ENCODE results near the gene MLF2. TPM values are rescaled to one million over a fixed set of nuclear protein-coding genes. Genes with fewer than 3 reads are reported as not detected.
A peak's percentile ranks its signal among the peaks of the same experiment; 100 is the strongest.

Gene MLF2
- total and polyA plus RNA-seq, 2 experiments from 2014 or later, result 210 to 508 TPM

- Histone ChIP-seq H4K20me1 (ENCODE audit: insufficient read depth, poor library complexity, severe bottlenecking) (peaks cover 26% of the 10 kb centered on the region), H3K4me3 (peak overlapping the region; percentile 63), H3K9me2 (replicated peaks; ENCODE audit: insufficient read depth) (no peaks in the 10 kb centered on the region), H3K36me3 (replicated peaks; ENCODE audit: insufficient read depth, low read depth) (no peaks in the 10 kb centered on the region), H3K9me3 (ENCODE audit: low read depth) (no peaks in the 10 kb centered on the region), H3K79me2 (peaks cover 32% of the 10 kb centered on the region), H3K27ac (peak overlapping the region; percentile 86), H3K4me1 (ENCODE audit: insufficient read depth) (peaks cover 34% of the 10 kb centered on the region), H2AFZ (no peak overlapping the region), H3K4me2 (peak overlapping the region; percentile 95), H3K27me3 (no peaks in the 10 kb centered on the region)
- TF ChIP-seq EZH2phosphoT487 (IDR thresholded peaks at IDR 0.05; ENCODE audit: low read depth, severe bottlenecking, unreplicated experiment) (no peak), EZH2 (IDR thresholded peaks at IDR 0.05; ENCODE audit: borderline replicate concordance) (no peak), CTCF (IDR thresholded peaks at IDR 0.05; ENCODE audit: poor library complexity) (no peak)
- DNase-seq (ENCODE audit: low spot score), result peak; percentile 72
- WGBS (ENCODE audit: low lambda C conversion rate, missing lambda C conversion rate), result 42% methylated on average over 6 of the region's 6 CpGs
Measured at GRCh38 chr12:6768990-6769389, 16.0 kb upstream of the MLF2 start.

- H3K27ac ChIP-seq, result peak overlapping the region; percentile 86
Measured at GRCh38 chr12:6768437-6768914, 15.5 kb upstream of the MLF2 start.

GRCh38 chr12:6767353-6768319 is 14.7 kb upstream of the MLF2 start:
- H3K4me3 ChIP-seq, result peak overlapping the region; percentile 63
- no peaks in the 10 kb centered on the region for H3K27me3 ChIP-seq
- H3K9me2 ChIP-seq (replicated peaks; ENCODE audit: insufficient read depth), result no peaks in the 10 kb centered on the region
- 3% methylated on average over 32 of the region's 44 CpGs for WGBS (ENCODE audit: low lambda C conversion rate, missing lambda C conversion rate)
- no peaks in the 10 kb centered on the region for H3K36me3 ChIP-seq (replicated peaks; ENCODE audit: insufficient read depth, low read depth)
- peak overlapping the region; percentile 55 for H2AFZ ChIP-seq
- peak; percentile 55 for DNase-seq (ENCODE audit: low spot score)
- H3K79me2 ChIP-seq, result peaks cover 32% of the 10 kb centered on the region
- H3K4me1 ChIP-seq (ENCODE audit: insufficient read depth), result peaks cover 41% of the 10 kb centered on the region
- H4K20me1 ChIP-seq (ENCODE audit: insufficient read depth, poor library complexity, severe bottlenecking), result peaks cover 26% of the 10 kb centered on the region
- no peak for TF ChIP-seq CTCF (IDR thresholded peaks at IDR 0.05; ENCODE audit: poor library complexity)
- no peak for TF ChIP-seq EZH2 (IDR thresholded peaks at IDR 0.05; ENCODE audit: borderline replicate concordance)
- TF ChIP-seq EZH2phosphoT487 (IDR thresholded peaks at IDR 0.05; ENCODE audit: low read depth, severe bottlenecking, unreplicated experiment), result no peak
- no peaks in the 10 kb centered on the region for H3K9me3 ChIP-seq (ENCODE audit: low read depth)
- peak overlapping the region; percentile 95 for H3K4me2 ChIP-seq
- peak overlapping the region; percentile 86 for H3K27ac ChIP-seq

More at GRCh38 chr12:6768437-6768914, 15.5 kb upstream of the MLF2 start:
- Histone ChIP-seq H3K4me1 (ENCODE audit: insufficient read depth) (peaks cover 35% of the 10 kb centered on the region), H2AFZ (no peak overlapping the region), H3K36me3 (replicated peaks; ENCODE audit: insufficient read depth, low read depth) (no peaks in the 10 kb centered on the region), H3K27me3 (no peaks in the 10 kb centered on the region), H3K4me3 (peak overlapping the region; percentile 63), H4K20me1 (ENCODE audit: insufficient read depth, poor library complexity, severe bottlenecking) (peaks cover 26% of the 10 kb centered on the region), H3K9me3 (ENCODE audit: low read depth) (no peaks in the 10 kb centered on the region), H3K4me2 (peak overlapping the region; percentile 95), H3K9me2 (replicated peaks; ENCODE audit: insufficient read depth) (no peaks in the 10 kb centered on the region), H3K79me2 (peaks cover 32% of the 10 kb centered on the region)
- no peak for DNase-seq (ENCODE audit: low spot score)
- 22% methylated on average over 6 of the region's 6 CpGs for WGBS (ENCODE audit: low lambda C conversion rate, missing lambda C conversion rate)
- TF ChIP-seq CTCF (IDR thresholded peaks at IDR 0.05; ENCODE audit: poor library complexity) (no peak), EZH2 (IDR thresholded peaks at IDR 0.05; ENCODE audit: borderline replicate concordance) (no peak), EZH2phosphoT487 (IDR thresholded peaks at IDR 0.05; ENCODE audit: low read depth, severe bottlenecking, unreplicated experiment) (no peak)
